Measurements from ENCODE around the gene NELFCD.
"Not testable (repeated sequence)": the region's sequence is repeated elsewhere in the genome, so short reads cannot be mapped to it uniquely, and the experiment has no call there.

Gene NELFCD

DNA sequence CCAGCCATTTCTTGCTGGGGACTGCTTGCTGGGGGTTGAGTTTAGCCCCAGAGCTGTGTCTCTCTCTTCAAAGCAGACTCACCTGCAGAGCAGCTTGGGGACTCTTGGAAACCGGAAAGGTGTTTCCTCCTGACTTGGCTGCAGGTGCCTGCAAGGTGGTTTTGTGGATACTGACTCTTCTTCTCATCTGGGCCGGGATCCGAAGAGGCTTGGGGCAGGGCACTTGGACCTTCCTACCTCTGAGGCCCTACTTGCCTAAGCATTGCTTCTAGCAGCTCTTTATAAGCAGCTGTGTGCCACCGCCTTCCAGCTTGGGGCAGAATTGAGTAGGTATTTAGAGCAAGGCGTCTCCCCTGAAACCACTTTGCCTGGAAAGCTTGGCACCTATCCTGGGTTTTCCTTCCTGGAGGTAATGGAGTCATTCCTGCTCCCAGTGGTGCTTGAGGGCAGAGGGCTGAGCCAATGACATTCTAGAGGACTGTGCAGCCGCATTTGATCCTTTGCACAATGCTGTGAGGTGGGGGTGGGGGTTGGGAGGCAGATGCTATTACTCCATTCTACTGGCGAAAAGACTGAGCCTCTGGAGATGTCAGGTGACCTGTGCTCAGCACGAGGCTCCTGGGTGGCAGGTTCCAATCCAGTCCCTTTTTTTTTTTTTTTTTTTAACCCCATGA lies 29.4 kb downstream of the NELFCD start:
- DNase-seq (ENCODE audit: low read depth): no peak

DNA sequence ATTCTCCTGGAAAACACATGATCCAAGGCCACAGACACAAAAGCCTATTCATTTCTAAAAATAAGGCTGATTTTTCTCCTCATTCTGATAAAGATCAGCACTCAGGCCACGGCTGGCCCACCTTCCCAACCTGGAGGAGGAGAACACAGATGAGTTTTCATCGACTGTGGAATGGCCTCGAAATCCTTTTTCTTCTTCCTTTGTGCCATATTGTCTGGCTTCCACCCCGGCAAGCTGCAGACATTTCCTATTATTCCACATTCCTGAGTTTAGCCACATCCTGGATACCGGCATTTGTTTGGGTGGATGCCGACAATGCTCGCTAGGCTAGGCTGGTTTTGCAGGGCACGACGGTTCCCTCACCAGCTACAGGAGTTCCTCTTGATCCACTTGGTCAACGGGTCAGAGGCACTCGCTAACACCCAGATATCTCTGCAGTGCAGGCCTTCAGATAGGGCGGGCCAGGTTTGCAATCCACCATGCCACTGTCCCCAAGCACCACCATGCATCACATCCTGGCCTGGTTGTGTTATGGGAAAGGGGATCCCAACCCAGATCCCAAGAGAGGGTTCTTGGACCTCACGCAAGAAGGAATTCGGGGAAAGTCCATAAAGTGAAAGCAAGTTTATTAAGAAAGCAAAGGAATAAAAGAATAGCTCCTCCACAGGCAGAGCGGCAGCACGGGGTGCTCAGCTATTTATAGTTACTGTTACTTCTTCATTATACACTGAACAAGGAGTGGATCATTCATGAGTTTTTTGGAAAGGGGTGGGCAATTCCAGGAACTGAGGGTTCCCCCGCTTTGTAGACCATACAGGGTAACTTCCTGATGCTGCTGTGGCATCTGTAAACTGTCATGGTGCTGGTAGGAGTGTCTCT lies 30.2 kb downstream of the NELFCD start:
- DNase-seq (ENCODE audit: low read depth): peak; percentile 94

DNA sequence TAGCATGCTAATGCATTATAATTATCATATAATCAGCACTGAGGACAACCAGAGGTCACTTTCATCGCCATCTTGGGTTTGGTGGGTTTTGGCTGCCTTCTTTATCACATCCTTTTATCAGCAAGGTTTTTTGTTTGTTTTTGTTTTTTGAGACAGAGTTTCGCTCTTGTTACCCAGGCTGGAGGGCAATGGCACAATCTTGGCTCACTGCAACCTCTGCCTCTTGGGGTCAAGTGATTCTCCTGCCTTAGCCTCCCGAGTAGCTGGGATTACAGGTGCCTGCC lies 30.8 kb downstream of the NELFCD start:
- DNase-seq (ENCODE audit: low read depth): not testable (repeated sequence)

DNA sequence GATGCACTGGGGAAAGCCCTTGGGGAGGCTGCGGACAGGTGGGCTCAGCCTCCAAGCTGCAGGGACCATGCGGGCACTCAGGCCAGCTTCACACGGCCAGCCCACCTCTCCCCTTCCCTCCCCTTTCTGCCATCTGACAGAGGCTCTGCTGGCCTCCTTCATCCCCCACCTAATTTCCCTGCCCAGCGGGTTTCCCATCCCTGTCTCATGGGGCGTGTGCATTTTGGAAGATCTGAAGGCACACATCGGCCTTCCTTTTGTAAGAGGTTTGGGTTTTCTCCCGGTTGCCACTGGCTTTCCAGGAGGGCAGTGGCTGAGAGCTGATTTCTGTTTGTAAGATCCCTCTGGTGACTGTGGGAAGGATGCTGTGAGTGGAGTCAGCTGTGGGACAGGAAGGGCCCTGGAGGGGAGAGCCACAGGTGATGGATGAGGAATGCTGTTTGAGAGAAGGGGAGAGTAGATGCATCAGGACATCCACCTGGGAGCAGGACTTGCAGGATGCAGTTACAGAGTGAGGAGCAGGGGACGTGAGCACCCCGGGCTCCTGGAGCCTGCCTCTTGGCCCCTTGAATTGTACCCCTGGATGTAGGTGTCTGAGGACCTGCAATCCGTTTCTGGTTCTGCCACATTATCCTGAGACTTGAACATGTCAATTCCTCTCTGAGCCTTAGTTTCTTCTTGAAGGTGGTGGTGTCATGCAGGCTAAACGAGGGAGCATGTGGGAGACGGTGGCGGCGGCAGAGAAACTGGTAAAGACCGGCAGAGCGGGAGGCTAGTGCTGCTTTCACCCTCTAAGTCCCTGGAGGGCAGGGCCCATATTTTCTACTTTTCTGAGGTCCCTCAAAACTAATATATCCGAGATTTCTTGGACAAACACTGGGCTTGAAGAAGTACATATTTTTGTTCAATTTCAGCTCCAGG lies 32.2 kb downstream of the NELFCD start:
- no peak for DNase-seq (ENCODE audit: low read depth)

DNA sequence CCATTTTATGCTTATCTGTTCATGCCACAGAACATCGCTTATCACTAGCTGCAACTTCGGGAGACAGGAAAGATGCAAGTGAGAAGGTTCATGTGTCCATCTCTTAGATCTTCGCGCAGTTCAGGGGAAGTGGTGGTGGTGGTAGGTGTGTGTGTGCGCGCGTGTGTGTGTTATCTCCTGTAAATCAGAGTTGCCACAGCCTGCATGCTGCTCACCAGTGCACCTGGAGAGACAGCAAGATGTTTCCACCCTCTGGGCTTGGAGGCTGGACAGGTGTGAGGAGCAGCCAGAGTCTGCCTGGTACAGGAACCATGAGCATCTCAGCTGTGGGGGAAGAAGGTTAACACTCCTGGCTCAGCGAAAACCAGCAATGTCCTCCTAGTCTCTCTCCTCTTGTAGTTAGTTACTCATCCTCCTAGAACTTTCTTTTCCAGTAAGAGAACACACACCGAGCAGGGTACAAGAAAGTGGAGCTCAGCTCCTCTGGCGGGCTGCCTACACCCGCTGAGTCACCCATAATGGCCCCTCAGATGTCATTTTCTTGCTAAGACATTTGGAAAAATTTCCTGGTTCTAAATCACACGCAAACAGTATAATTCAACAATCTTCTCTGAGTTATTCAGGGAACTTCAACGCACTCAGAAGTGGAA lies 33.0 kb downstream of the NELFCD start:
- peak; percentile 91 for DNase-seq (ENCODE audit: low read depth)

DNA sequence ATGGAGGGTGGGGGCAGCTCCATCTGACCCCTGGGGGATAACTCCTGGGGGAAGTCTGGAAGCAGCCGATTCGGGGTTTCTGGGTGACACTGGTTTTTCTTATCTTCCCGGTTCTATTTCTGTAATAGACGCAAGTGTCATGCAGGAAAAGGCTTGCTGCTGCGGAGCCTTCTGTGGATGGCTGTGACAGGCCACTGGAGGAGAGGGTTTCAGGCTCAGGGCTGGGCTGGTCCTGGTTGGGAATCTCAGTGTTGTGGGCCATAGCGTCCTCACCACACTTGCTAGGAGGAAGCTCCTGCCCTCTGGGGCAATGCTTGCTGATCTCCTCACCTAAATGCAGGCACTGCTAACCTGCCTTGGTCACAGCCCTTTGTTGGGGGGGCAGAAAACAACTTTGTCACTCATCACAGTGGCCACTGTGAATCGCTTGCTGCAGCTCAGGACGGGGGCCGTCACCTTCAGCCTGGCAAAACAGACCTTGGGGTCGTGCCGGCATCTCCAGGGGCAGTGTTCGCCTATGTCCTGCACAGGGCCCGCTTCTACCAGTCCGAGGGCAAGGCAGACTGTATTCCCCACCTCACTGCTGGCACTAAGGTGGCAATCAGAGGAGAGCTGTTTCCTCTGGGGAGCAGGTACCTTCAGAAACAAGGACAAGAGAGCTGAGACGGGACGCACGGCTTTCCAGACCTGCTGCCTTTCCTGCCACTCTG lies 33.8 kb downstream of the NELFCD start:
- no peak for DNase-seq (ENCODE audit: low read depth)

DNA sequence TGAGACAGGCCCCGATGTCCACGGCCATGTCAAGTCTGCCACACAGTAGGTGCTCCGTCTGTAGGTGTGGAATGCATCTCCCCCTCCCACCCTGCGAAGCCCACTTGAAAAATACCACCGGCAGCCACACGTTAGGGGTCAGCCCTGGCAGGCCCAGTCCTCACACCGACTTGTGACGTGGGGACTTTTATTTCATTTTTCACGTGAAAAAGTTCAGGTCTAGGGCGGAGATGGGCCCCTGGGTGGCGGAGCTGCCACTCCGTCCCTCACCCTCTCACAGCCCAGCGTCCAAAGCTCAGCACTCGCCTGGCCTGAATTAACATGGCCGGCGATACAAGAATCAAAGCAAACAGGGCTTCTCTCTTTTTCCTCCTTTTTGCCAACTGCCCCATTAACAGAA lies 34.4 kb downstream of the NELFCD start:
- DNase-seq (ENCODE audit: low read depth): no peak

DNA sequence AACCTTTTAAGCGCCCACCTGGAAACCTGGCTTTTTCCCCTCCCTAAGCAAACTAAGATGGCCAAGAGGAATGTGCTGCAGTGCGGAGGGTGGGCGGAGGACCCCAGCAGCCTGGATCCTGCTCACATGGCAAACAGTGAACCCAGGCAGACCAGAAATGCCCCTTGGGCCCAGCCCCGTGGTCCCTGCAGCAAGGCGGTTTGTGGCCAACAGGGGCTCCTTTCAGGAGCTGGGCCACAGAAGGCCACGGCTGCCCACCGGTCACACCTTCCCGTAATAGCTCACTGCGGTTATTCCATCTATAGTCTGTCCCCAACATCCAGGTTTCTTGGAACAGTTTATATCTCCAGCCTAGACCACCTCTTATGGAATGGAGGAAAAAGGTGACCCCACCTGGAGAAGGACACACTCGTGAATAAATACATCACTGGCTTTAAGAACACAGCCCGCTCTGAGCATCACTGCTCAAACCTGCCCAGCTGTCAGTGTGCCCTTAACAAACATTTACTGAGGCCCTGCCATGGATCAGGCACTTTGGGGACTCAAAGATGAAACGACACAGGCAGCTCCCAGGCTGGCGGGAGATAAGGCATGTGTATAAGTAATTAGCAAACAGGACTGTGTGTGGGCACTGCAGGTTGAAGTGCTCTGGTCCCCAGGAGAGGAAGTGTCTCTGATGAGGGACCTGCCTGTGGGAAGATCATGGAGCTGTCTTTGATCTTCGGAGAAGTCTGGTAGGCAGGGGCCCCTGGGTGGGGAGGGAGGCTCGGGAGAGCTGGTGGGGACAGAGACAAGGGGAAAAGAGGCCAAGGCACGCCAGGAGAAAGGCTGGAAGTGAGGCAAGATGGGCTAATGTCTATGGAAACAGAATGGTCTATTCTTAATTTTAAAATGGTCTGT lies 35.0 kb downstream of the NELFCD start:
- no peak for DNase-seq (ENCODE audit: low read depth)

DNA sequence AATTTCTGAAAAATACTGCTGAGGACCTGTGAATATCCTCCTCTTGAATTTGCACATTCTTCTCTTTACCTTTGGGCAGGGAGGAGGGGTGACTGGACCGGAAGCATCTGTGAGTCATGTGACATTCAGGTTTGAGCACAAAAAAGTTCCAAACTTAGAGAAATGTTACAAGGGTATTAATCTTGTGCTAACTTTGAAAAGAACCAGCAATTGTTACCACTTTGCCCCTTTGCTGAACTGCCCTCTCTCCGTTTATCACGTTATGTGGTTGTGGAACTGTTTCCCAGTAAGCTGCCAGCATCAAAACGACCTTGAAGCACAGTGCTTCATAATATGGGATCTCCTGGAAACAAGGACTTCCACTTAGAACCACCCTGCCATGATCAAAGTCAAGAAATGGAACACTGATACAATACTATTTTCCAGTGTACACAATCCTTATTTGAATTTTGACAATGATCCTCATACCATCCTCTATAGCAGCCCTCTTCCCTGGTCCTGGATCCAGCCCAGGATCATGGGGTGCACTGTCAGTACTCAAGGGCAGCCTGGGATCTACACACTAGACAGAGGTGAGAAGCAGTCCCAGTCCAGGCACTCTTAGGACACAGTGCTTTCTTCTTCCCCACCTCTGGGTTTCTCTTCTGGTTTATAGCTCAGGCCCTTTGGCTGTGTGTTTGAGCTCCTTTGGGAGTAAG lies 35.9 kb downstream of the NELFCD start:
- DNase-seq (ENCODE audit: low read depth): no peak

DNA sequence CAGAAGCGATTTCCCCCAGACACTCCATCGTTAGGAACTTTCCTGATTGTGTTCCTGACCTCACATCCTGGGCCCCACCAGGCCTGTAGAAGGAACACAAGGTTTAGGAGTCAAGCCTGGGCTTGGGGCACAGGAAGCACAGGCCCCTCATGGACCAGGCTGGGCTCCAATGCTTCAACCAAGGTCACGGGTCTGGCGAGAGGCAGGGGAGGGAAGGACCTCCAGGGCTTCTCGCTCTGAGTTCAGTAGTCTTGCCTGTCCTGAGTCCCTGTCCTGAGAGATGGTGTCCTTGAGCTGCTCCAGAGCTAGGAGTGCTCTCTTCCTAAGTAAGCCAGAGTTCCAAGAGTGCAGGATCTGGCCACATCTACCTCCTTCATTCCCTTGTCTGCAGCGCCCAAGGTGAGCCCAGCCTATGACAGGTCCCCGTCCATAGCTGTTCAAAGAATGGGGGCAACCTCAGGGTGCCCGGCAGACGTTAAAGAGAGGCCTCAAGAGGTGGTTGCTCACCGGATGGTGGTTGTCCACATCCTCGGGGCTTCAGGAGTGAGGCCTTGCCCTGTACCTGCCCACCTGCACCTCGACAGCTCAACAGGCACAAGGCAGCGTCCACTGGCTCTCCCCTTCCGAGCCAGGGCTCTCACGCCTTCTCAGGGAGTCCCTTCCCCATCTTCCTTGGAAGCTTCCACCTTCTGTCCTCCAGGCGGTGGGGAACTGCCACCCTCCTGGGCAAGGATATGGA lies 36.6 kb downstream of the NELFCD start:
- DNase-seq (ENCODE audit: low read depth): no peak

DNA sequence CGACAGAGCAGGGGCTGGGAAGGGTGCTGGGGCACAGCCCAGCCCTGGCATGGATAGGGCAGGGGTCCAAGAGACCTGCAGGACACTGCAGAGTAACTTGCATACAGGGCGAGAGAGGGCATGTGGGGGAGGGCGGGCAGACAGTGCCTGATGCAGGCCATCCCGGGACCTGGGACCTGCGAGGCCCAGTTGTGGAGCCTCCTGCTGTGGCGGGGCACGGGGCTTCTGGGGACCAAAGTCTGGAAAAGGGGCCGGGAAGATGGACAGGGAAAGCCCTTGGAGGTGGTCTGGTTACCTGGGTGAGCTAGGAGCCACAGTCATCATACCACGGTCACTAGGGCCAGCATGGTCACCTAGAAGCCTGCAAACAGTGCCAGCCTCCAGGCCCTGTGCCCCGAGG lies 37.8 kb downstream of the NELFCD start:
- no peak for DNase-seq (ENCODE audit: low read depth)

DNA sequence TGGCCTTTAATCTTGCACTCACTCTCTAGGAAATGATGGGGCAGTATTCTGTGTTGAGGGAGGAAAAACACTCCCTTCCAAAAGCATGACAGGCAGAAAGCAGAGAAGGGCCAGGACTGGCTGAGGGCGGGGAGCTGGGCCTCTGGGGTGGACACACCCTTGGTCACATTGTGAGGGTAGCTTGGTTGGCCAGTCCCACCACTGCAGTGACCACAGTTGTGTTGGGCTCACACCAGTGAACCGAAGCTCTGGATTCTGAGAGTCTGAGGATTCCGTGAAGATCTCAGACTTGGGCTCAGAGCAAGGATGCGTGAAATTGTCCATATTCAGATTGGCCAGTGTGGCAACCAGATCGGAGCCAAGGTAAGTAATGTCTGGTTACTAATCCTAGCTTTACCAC lies 38.2 kb downstream of the NELFCD start, which contains the start of gene TUBB1:
Gene TUBB1, plus strand, starts transcription at position 213 of the 400 bp plus-strand sequence. Its CDS starts 94 bp downstream, at position 307.
- no peak for DNase-seq (ENCODE audit: low read depth)

DNA sequence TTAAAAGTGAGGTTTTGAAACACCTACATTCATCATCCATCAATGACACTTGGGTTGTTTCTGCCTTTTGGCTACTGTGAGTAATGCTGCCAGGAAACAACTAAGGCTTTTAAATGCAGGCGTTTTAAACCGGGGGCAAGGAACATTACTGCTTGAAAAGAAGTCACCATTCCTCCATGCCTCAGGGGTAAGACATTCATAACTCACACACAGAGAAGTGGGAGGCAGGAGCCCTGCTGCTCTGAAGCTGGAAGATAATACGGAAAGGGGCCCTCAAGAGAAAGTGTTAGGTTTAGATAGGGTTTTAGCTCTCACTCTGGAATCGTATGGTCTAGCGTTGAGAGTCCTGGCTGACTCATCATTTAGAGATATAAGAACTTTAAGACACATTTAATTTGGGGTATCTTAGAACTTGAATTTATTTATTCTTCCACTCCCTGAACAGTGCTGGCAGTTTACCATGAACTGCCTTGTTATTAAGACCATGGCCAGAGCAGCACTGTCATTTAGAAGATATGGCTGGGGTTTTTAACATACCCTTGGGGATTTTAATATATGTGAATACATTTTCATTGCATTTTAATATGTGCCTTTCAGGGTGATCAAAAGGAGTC lies 40.0 kb downstream of the NELFCD start:
- DNase-seq (ENCODE audit: low read depth): peak; percentile 65

DNA sequence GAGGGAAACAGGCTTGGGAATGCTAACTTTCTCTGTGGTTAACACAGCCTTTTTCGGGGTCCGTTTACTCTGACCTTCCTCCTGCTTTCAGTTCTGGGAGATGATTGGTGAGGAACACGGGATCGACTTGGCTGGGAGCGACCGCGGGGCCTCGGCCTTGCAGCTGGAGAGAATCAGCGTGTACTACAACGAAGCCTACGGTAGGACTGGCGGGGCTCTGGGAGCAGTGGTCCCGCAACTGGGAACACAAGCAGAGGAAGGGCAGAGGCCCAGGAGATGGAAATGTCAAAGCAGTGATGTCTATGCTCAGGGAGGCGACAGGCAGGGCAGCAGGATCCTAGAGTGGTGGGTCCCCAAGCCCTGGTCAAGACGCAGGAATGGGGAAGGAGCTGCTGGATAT lies 41.7 kb downstream of the NELFCD start:
- DNase-seq (ENCODE audit: low read depth): no peak

DNA sequence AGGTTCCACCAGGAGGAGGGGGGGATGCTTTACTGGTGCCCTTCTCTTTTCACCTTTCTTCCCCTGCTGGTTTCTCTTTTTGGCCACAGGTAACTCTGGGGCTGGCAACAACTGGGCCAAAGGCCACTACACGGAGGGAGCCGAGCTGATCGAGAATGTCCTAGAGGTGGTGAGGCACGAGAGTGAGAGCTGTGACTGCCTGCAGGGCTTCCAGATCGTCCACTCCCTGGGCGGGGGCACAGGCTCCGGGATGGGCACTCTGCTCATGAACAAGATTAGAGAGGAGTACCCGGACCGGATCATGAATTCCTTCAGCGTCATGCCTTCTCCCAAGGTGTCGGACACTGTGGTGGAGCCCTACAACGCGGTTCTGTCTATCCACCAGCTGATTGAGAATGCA lies 42.6 kb downstream of the NELFCD start:
- DNase-seq (ENCODE audit: low read depth): no peak

DNA sequence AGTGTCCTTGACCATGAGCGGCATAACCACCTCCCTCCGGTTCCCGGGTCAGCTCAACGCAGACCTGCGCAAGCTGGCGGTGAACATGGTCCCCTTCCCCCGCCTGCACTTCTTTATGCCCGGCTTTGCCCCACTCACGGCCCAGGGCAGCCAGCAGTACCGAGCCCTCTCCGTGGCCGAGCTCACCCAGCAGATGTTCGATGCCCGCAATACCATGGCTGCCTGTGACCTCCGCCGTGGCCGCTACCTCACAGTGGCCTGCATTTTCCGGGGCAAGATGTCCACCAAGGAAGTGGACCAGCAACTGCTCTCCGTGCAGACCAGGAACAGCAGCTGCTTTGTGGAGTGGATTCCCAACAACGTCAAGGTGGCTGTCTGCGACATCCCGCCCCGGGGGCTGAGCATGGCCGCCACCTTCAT lies 43.1 kb downstream of the NELFCD start:
- no peak for DNase-seq (ENCODE audit: low read depth)

DNA sequence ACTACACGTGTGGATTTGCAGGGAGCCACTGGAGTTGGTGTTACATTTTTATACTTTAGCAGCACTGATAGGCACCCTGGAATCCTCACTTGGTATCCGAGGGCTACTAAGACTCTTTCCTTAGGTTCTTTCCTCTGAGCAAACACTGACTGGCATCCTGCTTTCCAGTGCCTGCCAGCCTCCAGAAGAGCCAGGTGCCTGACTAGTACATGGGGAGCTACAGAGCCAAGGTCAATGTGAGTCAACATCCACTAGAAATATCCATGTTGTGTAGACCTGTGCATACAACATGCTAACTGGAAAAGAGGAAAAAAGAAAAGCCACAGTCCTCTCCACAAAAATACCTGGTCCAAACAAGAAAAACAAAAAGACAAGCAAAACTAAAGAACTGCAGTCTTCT lies 44.0 kb downstream of the NELFCD start:
- no peak for DNase-seq (ENCODE audit: low read depth)

DNA sequence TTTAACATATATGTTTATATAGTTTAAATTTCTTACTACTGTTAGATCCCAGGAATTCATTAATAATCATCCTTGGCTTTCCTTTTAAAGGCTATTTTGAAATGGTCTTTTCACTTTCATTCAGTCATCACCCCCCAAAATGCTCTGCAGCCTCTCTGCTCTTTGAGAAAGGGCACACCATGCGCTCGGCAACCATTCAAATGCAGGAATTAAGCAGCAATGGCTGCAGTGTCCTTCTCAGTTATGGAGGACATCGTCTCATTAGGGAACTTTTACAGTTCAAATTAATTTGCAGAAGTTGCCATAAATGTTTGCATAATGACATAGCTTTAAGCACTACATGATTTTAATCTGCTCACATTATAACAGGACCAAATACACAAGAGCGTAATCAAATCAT lies 44.5 kb downstream of the NELFCD start:
- no peak for DNase-seq (ENCODE audit: low read depth)
